HG03196 (cell line): ENCODE measurements around the gene CHM.

Experiments
- ATAC-seq: cut with Tn5 transposase; IDR thresholded peaks from one replicate; pipeline ENCODE4 v1.9.1; 2021; ENCODE audit not compliant: unreplicated experiment

CHM gene

GRCh38 chrX:85907316-85907715, 140.0 kb downstream of the CHM start:
- no peak for ATAC-seq

GRCh38 chrX:85906399-85906798, 141.0 kb downstream of the CHM start:
- no peak for ATAC-seq

GRCh38 chrX:85905851-85906250, 141.5 kb downstream of the CHM start:
- ATAC-seq, result no peak

GRCh38 chrX:85903692-85904471, 143.5 kb downstream of the CHM start:
- no peak for ATAC-seq

GRCh38 chrX:85897362-85898126, 149.8 kb downstream of the CHM start:
- no peak for ATAC-seq

GRCh38 chrX:85882601-85883000, 164.8 kb downstream of the CHM start:
- no peak for ATAC-seq

GRCh38 chrX:85870585-85870984, 176.8 kb downstream of the CHM start:
- no peak for ATAC-seq

GRCh38 chrX:85865324-85865723, 182.0 kb downstream of the CHM start:
- ATAC-seq, result no peak

- no peak for ATAC-seq
Measured at GRCh38 chrX:85859426-85859825, 187.9 kb downstream of the CHM start.

GRCh38 chrX:85851418-85851817, 195.9 kb downstream of the CHM start:
- no peak for ATAC-seq

GRCh38 chrX:85836868-85837267, 210.5 kb downstream of the CHM start:
- ATAC-seq, result no peak

GRCh38 chrX:85828771-85829170, 218.6 kb downstream of the CHM start:
- no peak for ATAC-seq

- no peak for ATAC-seq
Measured at GRCh38 chrX:85815203-85815751, 232.1 kb downstream of the CHM start.
